NK-92 (cell line): ENCODE results near the gene OR10H4.
"Not testable (repeated sequence)": the region's sequence is repeated elsewhere in the genome, so short reads cannot be mapped to it uniquely, and the experiment has no call there.

ENCODE experiments used
- DNase-seq: peaks from one replicate; lab custom pipeline; 2025; ENCODE audit not compliant: unreplicated experiment; lab: John Stamatoyannopoulos, UW

The OR10H4 gene

DNA sequence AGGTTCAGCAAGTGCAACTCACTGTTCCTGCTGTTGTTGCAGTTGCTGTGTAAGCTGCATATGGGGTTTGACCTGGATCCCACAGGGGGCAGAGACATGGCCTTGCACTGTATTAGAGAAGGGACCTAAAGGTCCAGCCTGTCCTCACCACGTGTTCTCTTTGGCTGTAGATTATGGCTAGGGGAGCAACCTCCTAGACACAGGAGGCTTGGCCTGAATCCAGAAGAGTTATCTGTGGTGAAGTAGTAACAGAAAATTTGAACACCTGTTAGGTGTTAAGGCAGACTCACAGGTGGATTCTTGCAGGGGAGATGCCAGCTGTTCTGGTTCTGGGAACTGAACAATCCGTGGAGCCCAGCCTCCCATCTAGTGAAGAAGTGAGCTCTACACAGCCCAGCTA, 11.0 kb upstream of the OR10H4 start:
- DNase-seq = no peak

DNA sequence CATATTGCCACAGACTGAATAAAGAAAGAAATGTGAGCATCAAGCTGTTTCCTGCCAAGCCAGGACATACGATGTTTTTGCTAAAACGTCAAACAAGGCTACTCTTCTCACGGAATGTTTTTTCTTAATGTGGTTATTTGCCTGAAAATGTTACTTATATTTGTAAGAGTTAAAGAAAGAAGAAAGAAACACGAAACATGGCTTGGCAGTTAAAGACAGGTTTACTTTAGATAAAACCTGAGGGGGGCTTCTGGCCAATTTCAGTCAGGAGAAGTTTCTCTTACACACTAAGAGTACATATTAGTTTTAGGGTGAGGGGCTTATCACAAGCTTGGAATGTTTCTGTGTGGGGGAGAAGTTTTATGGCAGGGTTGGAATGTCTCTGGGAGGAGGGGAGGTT, 4.4 kb upstream of the OR10H4 start:
- no peak for DNase-seq

DNA sequence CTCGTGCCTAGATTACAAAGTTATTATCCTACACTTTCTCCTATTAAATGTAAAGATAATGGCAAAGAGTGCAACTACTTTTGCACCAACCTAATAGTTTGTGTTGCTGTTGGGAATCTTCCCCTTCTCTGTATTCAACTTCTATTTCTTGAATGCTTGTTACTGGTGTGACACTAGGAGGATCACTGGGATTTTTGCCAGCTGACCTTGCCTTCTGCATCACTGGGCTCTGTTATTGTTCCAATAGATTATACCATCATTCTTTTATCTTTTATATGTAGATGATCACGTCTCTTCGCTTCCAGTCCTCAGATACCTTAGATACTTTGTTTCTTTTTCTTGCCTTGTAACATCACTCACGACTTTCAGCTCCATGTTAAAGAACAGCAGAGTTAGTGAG, 3.5 kb upstream of the OR10H4 start:
- DNase-seq = no peak

DNA sequence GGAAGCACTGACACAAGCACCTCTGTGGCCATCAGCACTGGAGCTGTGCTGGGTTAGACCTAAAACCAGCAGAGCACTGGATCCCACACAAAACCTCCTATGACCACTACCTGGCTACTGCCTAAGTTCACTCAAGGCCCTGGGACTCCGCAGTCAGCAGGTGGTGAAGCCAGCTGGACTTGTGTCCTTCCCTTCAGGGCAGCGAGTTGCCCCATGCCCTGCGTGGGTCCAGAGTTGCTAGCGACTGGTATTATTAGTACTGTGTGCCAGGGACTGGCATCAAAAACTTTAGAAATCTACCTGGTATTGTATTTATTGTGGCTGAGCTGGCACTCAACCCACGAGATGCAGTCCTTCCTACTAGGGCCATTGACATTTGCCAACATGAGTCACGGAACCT, 6.0 kb downstream of the OR10H4 start:
- no peak for DNase-seq

DNA sequence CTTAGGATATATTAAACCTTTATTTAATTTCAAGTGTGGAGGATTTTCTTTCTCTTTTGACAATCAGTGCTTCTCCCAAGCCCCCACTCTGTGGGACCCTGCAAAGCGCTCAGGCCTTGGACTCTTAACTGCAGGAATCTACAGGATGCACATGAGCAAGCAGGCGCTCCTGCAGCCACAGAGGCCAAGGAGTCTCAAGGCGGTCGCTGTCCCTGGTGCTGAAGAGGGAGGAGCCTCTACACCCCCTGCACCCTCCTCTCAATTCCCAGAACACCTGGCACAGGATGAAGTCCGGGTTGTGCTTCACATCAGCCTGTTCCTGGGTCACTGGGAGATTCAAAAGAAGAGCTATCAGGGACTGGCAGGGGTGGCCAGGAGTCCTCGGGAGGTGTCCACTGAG, 13.5 kb downstream of the OR10H4 start:
- DNase-seq = no peak

DNA sequence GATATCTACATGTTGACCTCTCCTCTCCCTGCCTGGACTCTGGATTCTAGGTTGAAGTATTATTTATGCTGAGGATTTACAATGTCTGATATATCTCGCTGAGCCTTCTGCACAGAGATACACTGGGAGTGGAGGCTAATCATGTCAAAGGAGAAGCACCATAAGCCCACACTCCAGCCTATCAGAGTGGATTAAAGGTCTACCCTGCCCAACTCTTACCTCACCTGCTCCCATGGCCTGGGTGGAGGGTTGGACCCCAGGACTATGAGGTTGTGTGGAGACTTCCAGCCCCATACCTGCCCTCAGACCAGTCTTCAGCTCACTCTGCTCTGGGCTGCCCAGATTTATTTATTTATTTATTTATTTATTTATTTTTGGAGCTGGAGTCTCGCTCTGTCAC, 15.4 kb downstream of the OR10H4 start:
- DNase-seq = no peak

DNA sequence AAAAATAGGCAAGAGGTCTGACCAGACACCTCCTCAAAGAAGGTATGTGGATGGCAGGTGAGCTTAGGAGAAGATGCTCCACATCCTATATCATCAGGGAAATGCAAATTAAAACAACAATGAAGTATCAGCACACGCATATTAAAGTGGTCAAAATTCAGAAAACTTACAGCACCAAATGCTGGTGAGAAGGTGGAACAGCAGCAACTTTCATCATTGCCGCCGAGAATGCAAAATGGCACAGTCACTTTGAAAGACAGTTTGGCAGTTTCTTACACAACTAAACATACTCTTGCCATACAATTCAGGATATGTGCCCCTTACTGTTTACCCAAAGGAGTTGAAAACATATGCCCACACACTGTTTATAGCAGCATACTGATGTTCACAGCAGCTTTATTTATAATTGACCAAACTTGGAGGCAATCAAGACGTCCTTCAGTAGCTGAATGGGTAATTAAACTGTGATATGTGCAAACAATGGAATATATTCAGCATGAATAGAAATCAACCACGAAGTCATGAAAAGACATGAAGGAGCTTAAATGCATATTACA, 22.5 kb downstream of the OR10H4 start:
- DNase-seq = no peak

DNA sequence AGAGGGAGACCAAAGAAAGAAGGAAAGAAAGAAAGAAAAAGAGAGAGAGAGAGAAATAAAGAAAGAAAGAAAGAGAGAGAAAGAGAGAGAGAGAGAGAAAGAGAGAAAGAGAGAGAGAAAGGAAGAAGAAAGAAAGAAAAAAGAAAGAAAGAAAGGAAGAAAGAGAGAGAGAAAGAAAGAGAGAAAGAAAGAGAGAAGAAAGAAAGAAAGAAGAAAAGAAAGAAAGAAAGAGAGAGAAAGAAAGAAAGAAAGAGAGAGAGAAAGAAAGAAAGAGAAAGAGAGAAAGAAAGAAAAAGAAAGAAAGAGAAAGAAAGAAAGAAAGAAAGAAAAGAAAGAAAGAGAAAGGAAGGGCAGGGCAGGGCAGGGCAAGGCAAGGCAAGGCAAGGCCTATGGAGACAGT, 23.2 kb downstream of the OR10H4 start:
- not testable (repeated sequence) for DNase-seq

DNA sequence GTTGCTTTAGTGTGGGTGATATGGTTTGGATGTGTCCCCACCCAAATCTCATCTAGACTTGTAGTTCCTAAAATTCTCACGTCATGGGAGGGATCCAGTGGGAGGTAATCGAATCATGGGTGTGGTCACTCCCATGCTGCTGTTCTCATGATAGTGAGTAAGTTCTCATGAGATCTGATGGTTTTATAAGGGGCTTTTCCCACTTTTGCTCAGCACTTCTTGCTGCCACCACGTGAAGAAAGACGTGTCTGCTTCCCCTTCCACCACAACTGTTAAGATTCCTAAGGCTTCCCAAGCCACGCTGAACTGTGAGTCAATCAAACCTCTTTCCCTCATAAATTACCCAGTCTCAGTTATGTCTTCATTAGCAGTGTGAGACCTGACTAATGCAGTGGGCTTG, 26.0 kb downstream of the OR10H4 start:
- DNase-seq = no peak

DNA sequence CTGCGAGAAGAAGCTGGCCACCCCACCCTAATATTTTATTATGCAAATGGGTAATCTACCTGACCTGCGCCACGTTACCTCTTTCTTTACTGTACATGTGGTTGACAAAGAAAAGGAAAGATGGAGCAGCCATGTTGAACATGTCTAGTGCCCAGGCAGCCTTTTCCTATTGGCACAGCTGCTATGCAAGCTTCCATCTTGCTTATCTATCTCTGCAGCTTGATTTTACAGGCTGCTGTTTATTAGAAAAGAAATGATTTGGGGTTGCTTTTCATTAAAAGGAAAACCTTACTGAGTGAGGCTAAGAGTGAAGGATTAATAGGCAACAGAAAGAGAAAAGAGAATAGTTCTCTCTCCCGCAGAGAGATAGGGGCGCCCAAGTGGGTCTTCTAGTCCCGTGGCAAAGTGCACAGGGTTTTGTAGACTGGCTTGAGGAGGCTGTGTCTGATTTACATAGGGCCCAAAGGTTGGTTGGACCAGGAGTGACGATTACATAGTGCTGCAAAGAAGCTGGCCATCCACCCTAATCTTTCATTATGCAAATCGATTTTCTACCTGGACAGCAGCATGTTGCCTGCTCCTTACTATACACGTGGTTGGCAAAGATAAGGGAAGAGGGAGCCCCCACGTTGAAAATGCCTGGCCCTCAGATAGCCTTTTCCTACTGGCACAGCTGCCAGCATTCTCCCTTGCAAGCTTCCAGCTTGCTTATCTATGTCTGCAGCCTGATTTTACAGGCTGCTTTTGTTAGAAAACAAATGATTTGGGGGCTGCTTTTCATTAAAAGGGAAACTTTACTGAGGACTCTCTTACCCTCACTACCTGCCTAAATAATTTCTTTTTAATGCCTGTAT, 28.3 kb downstream of the OR10H4 start:
- DNase-seq = no peak

DNA sequence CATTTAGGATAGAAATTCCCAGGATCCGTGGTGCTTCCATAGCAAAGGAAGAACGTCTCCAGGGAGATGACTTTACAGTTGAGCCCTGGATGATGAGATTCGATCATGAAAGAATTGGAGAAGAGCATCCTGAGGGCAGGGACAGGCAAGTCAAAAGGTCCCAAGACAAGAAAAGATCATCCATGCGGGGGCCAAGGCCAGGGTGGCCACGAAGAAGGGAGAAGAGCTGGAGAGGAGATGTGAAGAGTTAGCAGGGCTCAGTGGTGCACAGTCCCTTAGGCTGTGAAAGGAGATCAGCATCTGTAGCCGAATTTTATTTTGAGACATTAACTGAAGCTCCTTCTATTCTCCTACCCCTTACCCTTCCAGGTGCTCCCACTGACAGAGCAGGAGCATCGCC, 28.9 kb downstream of the OR10H4 start:
- no peak for DNase-seq

DNA sequence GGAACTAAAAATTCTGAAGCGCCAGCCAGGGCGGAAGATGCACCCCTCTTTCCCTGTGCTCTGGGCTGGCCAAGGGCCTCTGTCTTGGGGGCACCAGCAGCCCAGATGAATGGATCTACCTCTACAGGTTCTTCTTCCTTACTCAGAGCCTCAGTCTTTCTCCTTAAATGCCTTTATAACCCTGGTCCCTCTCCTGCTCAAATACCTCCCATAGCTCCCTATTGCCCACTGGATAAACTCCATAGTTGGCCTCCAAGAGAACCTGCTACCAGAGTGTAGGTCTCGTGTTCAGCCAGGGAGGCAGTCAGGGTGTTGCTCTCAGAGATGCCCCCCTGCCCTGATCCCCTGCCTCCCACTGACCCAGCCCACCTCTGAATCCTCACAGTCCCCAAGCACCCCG, 30.5 kb downstream of the OR10H4 start:
- DNase-seq = no peak

DNA sequence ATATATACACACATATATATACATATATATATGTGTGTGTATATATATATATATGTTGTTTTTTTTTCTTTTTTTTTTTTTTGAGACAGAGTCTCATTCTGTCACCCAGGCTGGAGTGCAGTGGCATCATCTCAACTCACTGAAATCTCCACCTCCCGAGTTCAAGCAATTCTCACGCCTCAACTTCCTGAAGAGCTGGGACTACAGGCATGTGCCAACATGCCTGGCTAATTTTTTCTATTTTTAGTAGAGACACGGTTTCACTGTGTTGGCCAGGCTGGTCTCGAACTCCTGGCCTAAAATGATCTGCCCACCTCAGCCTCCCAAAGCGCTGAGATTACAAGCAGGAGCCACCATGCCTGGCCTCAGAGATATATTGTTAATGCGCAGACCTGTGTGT, 37.0 kb downstream of the OR10H4 start:
- DNase-seq = not testable (repeated sequence)

DNA sequence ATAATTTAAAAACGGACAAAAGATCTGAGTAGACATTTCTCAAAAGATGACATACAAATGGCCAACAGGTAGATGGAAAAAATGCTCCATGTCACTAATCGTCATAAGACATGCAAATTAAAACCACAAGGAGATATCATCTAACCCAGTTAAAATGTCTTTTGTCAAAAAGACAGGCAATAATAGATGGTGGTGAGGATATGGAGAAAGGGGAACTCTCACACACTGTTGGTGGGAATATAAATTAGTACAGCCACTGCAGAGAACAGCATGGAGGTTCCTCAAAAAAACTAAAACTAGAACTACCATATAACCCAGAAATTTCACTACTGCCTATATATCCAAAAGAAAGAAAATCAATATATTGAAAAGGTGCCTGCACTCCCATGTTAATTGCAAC, 37.9 kb downstream of the OR10H4 start:
- no peak for DNase-seq

DNA sequence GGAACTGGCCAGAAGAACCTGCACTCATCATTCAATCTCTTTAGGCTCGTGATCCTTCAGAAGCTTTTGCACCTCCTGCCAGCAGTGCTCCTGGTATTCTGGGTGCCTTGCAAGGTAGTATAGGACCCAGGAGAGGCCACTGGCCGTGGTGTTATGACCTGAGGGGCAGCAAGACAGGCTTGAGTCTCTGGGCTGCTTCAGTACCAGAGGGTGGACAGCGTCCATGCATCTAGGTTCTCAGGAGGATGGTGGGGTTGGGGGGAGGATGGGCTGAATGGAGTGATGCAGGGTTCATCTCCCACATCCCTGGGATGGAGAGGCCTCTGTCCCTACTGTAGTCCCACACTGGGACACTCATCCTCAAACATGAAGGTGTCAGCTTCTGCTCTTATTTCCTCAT, 41.1 kb downstream of the OR10H4 start:
- no peak for DNase-seq

DNA sequence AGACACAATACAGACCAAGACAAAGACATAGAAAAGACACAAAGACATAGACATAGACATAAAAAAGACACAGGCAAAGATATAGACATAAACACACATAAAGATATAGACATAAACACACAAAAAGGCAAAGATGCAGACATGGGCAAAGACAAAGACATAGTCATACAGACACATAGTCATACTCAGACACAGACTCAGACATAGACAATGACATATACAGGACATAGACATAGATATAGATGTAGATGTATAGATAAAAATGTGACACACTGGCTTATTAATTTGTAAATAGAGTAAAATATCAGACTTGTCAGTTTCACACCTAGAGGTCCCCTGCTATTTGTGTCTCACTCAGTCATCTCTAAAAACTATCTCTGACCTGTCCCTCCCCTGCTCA, 42.8 kb downstream of the OR10H4 start:
- DNase-seq = no peak

DNA sequence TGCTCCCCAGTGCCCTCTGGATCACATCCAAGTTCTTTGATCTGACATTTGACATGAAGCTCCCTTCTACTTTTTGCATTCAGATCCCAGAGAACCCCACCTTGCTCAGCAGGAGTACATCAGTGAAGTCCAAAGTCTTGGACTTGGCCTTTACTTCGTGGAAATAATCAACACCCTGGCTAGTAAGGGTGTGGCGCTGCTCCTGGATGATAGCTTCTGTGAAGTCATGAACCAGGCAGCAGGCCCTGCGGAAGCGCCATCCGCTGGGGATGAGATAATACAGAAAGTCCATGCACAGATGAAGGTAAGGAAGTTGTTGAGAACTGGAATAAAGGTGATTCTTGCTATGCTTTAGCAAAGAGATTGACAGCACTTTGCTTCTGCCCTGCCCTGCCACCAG, 43.2 kb downstream of the OR10H4 start:
- DNase-seq = no peak

DNA sequence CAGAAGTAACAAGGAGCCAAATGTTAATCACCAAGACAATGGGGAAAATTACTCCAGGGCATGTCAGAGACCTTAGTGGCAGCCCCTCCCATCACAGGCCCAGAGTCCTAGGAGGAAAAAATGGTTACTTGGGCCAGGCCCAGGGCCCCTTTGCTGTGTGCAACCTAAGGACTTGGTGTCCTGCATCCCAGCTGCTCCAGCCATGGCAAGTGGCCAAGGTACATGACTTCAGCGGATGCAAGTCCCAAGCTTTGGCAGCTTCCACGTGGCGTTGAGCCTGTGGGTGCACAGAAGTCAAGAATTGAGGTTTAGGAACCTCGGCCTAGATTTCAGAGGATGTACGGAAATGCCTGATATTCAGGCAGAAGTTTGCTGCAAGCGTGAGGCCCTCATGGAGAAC, 46.7 kb downstream of the OR10H4 start:
- DNase-seq = no peak

DNA sequence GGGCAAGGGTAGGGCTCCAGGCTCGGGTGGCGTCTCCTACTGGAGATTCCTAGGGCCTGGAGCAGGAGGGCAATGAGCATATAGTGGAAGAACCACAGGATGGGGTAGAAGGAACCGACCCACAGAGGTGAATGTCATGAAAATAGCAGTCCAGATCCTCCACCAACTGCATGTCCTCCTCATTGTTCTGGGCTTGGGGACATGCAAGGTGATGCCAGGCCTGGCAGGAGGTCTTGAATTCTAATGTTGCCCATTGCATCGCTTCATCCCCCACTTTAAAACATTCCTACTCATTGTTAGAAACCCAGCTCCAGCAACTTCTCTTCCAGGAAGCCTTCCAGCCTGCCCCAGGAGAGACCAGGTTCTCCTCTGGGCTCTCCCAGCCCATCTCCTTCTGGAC, 49.4 kb downstream of the OR10H4 start:
- no peak for DNase-seq
